Right lobe of liver (tissue), 6 donors: ENCODE data around the gene CYP4F8. TPM values are rescaled to one million over a fixed set of nuclear protein-coding genes. Genes with fewer than 3 reads are reported as not detected.
A peak's percentile ranks its signal among the peaks of the same experiment; 100 is the strongest.

Experiments used
- ATAC-seq, 4 donors: fragments of 200-7000 bp; cut with Tn5 transposase; one replicate each; pipeline ENCODE4 v1.9.1; 2020; ENCODE audit warnings: mild to moderate bottlenecking in 4 of 4, moderate library complexity in 4 of 4
- DNase-seq, 3 donors: peaks; one replicate each; pipeline ENCODE4 v3.0.0-alpha.2; 2020
- H3K27ac ChIP-seq, 3 donors: fragments of 200-600 bp; one replicate each; pipeline ENCODE4 v1.8.0; 2022
- H3K27me3 ChIP-seq, 2 donors: fragments of 200-600 bp; one replicate each; pipeline ENCODE4 v1.8.0; 2022
- H3K36me3 ChIP-seq, 4 donors: fragments of 200-600 bp; sonication (generic) in 1 of 4; one replicate each; pipeline versions ENCODE4 v1.5.1 to v1.8.0; 2017 to 2022; ENCODE audit warnings: control low read depth in 1 of 4
- H3K4me1 ChIP-seq, 4 donors: fragments of 200-600 bp; sonication (generic) in 1 of 4; one replicate each; pipeline versions ENCODE4 v1.5.1 to v1.8.0; 2017 to 2022; ENCODE audit warnings: control low read depth in 1 of 4
- H3K4me3 ChIP-seq, 3 donors: fragments of 200-600 bp; one replicate each; pipeline ENCODE4 v1.8.0; 2022
- H3K9me3 ChIP-seq, 4 donors: fragments of 200-600 bp; sonication (generic) in 1 of 4; one replicate each; pipeline versions ENCODE4 v1.5.1 to v1.8.0; 2017 to 2022; ENCODE audit warnings: control low read depth in 1 of 4
- POLR2A ChIP-seq: fragments of 450-650 bp; IDR thresholded peaks from one replicate; pipeline ENCODE4 v1.6.1; 2017; ENCODE audit warnings: antibody characterized with exemption, mild to moderate bottlenecking
- WGBS: methylation state at CpG from one replicate; pipeline ENCODE4 v1.1.6; 2018; ENCODE audit warnings: low coverage, low lambda C conversion rate; ENCODE audit not compliant: insufficient coverage; ENCODE audit errors: missing lambda C conversion rate; 5-methylcytosine and 5-hydroxymethylcytosine counted together
- intact Hi-C, 2 donors: fragments of 100-400 bp; cut with DNase I; formaldehyde crosslinking; loops; one replicate each; pipeline versions ENCODE4 v1.11.2 to v1.14.1; 2022
- total RNA-seq, 6 experiments: library from RNA; depleted of rRNA in 2 of 6; stranded (reverse); fragments of >200 nt in 2 of 6; fragmentation: NEBNext Ultra II Directional in 3 of 6; extraction: Animal tissue kit (Norgen Biotek cat#: 25700) in 3 of 6; gene quantifications; one replicate each; pipeline versions ENCODE4 v1.1.0 to v1.2.4, GENCODE V29; 2016 to 2023
- TF ChIP-seq, protein P1 (sequence below), 4 donors: fragments of 200-600 bp in 3 of 4; fragments of 450-650 bp in 1 of 4; IDR thresholded peaks; one replicate each; pipeline versions ENCODE4 v1.5.1 to v1.8.0; 2016 to 2022; ENCODE audit warnings: antibody characterized with exemption in 4 of 4, mild to moderate bottlenecking in 2 of 4
- donor health status: DM: no; HTN: yes; CAD: no.
- donor health status: DM: no; HTN: no; CAD: no.
- donor health status: DM: no; HTN: no; CAD: no.
- donor health status: DM: no; HTN: yes; CAD: no.
- donor health status: DM: no; HTN: yes; CAD: no.

Gene CYP4F8
- total RNA-seq, 6 experiments from 2014 or later, result not detected

DNA sequence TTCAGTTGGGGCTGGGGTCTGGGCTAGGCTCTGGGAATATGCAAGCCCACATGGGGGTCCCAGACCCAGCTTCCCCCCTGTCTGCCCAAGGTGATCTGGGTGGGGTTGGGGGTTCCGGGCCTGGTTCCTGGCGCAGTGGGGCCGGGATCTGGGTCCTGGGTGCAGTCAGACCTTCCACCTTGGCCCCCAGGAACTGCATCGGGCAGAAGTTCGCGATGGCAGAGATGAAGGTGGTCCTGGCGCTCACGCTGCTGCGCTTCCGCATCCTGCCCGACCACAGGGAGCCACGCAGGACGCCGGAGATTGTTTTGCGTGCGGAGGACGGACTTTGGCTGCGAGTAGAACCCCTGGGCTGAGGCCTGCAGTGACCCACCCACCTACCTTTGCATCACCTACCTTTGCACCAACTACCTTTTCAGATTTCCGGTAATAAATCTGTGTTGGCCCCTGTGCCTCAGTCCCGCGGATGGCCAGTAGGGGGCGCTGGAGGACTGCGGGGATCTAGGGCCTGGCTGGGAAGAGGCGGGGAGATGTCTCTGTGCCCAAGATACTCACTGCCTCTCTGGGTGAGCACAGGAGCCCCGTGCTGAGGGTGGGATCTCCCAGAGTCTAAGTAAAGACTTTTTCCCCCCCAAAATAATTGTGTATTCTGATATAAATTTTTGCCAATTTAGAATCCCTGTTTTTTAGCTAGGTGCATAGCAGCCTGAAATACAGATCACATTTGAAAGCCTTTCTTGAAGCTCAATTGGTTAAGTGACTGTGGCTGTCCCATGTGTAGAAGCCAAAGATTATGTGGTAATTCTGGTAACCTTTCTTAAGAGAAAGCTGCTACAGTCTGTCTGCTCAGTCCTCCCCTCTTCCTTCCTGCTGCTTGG, 14.2 kb downstream of the CYP4F8 start:
- Histone ChIP-seq H3K27me3 (no peaks in the 10 kb centered on the region), H3K4me3 (no peak overlapping the region), H3K9me3 (no peaks in the 10 kb centered on the region), H3K36me3 (no peaks in the 10 kb centered on the region), H3K27ac (no peak overlapping the region), H3K4me1 (peaks cover 0 to 19% (median 3%) of the 10 kb centered on the region in 4 donors)
- intact Hi-C loops, result no loop called here
- TF ChIP-seq POLR2A, result no peak
- TF ChIP-seq, protein P1, sequence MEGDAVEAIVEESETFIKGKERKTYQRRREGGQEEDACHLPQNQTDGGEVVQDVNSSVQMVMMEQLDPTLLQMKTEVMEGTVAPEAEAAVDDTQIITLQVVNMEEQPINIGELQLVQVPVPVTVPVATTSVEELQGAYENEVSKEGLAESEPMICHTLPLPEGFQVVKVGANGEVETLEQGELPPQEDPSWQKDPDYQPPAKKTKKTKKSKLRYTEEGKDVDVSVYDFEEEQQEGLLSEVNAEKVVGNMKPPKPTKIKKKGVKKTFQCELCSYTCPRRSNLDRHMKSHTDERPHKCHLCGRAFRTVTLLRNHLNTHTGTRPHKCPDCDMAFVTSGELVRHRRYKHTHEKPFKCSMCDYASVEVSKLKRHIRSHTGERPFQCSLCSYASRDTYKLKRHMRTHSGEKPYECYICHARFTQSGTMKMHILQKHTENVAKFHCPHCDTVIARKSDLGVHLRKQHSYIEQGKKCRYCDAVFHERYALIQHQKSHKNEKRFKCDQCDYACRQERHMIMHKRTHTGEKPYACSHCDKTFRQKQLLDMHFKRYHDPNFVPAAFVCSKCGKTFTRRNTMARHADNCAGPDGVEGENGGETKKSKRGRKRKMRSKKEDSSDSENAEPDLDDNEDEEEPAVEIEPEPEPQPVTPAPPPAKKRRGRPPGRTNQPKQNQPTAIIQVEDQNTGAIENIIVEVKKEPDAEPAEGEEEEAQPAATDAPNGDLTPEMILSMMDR (IDR thresholded peaks at IDR 0.05), result peak; percentile 91 to 98 (median 96)
- DNase-seq (peak; percentile 86 to 87 (median 86)), ATAC-seq (peak; percentile 91 to 95 (median 92))
- 0% methylated on average over 12 of the region's 25 CpGs for WGBS

DNA sequence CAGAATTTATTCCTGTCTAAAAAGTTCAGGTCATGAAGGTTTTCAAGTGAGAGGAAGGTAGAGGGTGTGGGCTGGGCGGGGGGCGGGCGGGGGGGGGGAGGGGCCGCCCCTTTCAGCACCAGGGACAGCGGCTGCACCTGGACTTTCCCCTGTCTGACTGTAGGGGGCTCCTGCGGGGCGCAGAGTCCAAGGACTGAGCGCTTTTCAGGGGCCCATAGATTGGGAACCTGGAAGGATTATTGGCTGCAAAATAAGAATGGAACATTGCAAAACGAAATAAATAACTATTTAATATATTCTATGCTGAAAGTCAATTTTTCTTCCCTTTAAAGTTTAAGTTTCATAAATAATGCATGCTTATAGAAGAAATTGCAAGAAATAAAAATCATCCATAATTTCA, 16.8 kb downstream of the CYP4F8 start:
- no peak overlapping the region for H3K27ac ChIP-seq
- 6% methylated on average over 8 of the region's 9 CpGs for WGBS
- H3K36me3 ChIP-seq, result no peaks in the 10 kb centered on the region
- TF ChIP-seq, protein P1 (IDR thresholded peaks at IDR 0.05), result peak; percentile 30 to 59 (median 44)
- no peak for TF ChIP-seq POLR2A
- H3K27me3 ChIP-seq, result no peaks in the 10 kb centered on the region
- DNase-seq (peak in 2 of 3 donors; percentile 48 to 58), ATAC-seq (peak in 3 of 4 donors; percentile 11 to 43 (median 37))
- intact Hi-C loops, result loop anchor here in 1 of 2 donors (10.0 kb wide), 1 partner anchor 543 kb away; the partner anchor contains the start of gene CIB3
- H3K4me3 ChIP-seq, result no peak overlapping the region
- H3K9me3 ChIP-seq, result no peaks in the 10 kb centered on the region
- H3K4me1 ChIP-seq, result peaks cover 0 to 42% (median 15%) of the 10 kb centered on the region in 4 donors

DNA sequence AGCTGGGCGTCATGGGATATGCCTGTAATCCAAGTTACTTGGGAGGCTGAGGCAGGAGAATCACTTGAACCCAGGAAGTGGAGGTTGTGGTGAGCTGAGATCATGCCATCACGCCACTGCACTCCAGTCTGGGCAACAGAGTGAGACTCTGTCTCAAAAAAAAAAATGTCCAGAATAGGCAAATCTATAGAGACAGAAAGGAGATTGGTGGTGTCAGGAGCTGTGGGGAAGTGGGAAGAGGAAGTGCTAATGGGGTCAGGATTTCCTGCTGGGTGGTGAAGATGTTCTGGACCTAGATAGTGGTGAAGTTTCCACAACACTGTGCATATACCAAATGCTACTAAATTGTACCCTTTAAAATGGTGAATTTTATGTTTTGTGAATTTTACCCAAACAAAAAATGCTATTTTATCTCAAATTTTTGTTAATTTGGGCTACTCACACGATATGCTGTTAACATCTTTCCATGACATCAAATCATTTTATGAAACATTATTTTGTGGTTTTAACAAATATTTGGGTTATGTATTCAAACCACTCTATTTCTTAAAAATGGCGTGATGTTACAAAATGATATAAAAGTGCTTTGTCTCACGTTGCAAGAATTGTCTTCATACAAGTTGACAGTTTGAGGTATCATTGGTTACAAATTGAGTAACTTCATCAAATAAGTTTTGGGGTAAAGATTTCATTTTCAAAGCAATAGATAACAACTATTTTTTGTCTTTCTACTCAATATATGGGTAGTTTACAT, 18.2 kb downstream of the CYP4F8 start:
- H3K4me3 ChIP-seq, result no peak overlapping the region
- H3K36me3 ChIP-seq, result no peaks in the 10 kb centered on the region
- ATAC-seq (peak in 1 of 4 donors; percentile 9), DNase-seq (no peak)
- no peaks in the 10 kb centered on the region for H3K27me3 ChIP-seq
- intact Hi-C loops, result loop anchor here in 1 of 2 donors (10.0 kb wide), 1 partner anchor 542 kb away; the partner anchor contains the start of gene CIB3
- no peak for TF ChIP-seq POLR2A
- TF ChIP-seq, protein P1 (IDR thresholded peaks at IDR 0.05), result no peak
- H3K4me1 ChIP-seq, result peaks cover 0 to 42% (median 15%) of the 10 kb centered on the region in 4 donors
- peak overlapping the region in 1 of 3 donors; percentile 76 for H3K27ac ChIP-seq
- WGBS, result 42% methylated on average over 4 of the region's 5 CpGs
- H3K9me3 ChIP-seq, result no peaks in the 10 kb centered on the region

DNA sequence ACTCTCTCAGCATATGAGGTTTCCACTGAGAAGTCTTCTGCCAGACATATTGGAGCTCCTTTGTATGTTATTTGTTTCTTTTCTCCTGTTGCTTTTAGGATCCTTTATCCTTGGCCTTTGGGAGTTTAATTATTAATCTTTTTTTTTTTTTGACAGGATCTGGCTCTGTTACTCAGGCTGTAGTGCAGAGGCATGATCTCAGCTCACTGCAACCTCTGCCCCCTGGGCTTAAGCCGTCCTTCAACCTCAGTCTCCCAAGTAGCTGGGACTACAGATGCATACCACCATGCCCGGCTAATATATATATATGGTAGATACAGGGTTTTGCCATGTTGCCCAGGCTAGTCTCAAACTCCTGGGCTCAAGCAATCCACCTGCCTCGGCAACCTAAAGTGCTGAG, 19.1 kb downstream of the CYP4F8 start:
- Histone ChIP-seq H3K27me3 (no peaks in the 10 kb centered on the region), H3K4me1 (peaks cover 0 to 43% (median 15%) of the 10 kb centered on the region in 4 donors), H3K27ac (peak overlapping the region in 2 of 3 donors; percentile 65 to 76), H3K4me3 (peak overlapping the region in 1 of 3 donors; percentile 10), H3K9me3 (no peaks in the 10 kb centered on the region), H3K36me3 (no peaks in the 10 kb centered on the region)
- WGBS, result 18% methylated on average over 3 of the region's 3 CpGs
- intact Hi-C loops, result loop anchor here in 1 of 2 donors (10.0 kb wide), 1 partner anchor 541 kb away; the partner anchor contains the start of gene CIB3
- TF ChIP-seq, protein P1 (IDR thresholded peaks at IDR 0.05), result no peak
- peak; percentile 12 for TF ChIP-seq POLR2A
- peak; percentile 44 to 74 (median 72) for DNase-seq
- ATAC-seq, result peak; percentile 55 to 67 (median 63)
